ENCODE data around the gene IGFL2.
"Not testable (repeated sequence)": the region's sequence is repeated elsewhere in the genome, so short reads cannot be mapped to it uniquely, and the experiment has no call there.

GRCh38 chr19:46102333-46102732, 45.7 kb upstream of the IGFL2 start:
- not testable (repeated sequence) for TF ChIP-seq POLR2A, CTCF (IDR thresholded peaks at IDR 0.05)
